Middle frontal gyrus (tissue), 1 donor: ENCODE results near the gene RAD51B.
"Not testable (repeated sequence)": the region's sequence is repeated elsewhere in the genome, so short reads cannot be mapped to it uniquely, and the experiment has no call there.

ENCODE experiments used
- DNase-seq: peaks from one replicate; pipeline ENCODE4 v3.0.0-alpha.2; 2015; ENCODE audit warnings: low spot score; ENCODE audit errors: extremely low spot score

RAD51B gene

GRCh38 chr14:68692916-68693771, 873.6 kb downstream of the RAD51B start:
- no peak for DNase-seq

- no peak for DNase-seq
These were observed 874.3 kb downstream of the RAD51B start for GRCh38 chr14:68693926-68694325.

GRCh38 chr14:68694516-68695235, 875.1 kb downstream of the RAD51B start:
- DNase-seq: no peak

GRCh38 chr14:68695326-68695768, 875.8 kb downstream of the RAD51B start:
- no peak for DNase-seq

- no peak for DNase-seq
These were observed 876.3 kb downstream of the RAD51B start for GRCh38 chr14:68695856-68696255.

- no peak for DNase-seq
These were observed 876.7 kb downstream of the RAD51B start for GRCh38 chr14:68696266-68696665.

- DNase-seq: no peak
These were observed 877.3 kb downstream of the RAD51B start for GRCh38 chr14:68696721-68697495.

- DNase-seq: not testable (repeated sequence)
These were observed 879.2 kb downstream of the RAD51B start for GRCh38 chr14:68698773-68699172.

GRCh38 chr14:68701001-68701741, 881.6 kb downstream of the RAD51B start:
- DNase-seq: no peak

GRCh38 chr14:68702135-68702534, 882.6 kb downstream of the RAD51B start:
- no peak for DNase-seq

GRCh38 chr14:68702578-68702977, 883.0 kb downstream of the RAD51B start:
- no peak for DNase-seq

- no peak for DNase-seq
These were observed 883.5 kb downstream of the RAD51B start for GRCh38 chr14:68703093-68703492.

GRCh38 chr14:68704736-68705720, 885.4 kb downstream of the RAD51B start:
- DNase-seq: no peak

- DNase-seq: no peak
These were observed 886.2 kb downstream of the RAD51B start for GRCh38 chr14:68705741-68706283.

GRCh38 chr14:68707482-68707881, 887.9 kb downstream of the RAD51B start:
- DNase-seq: no peak

GRCh38 chr14:68708343-68708742, 888.8 kb downstream of the RAD51B start:
- no peak for DNase-seq

GRCh38 chr14:68709007-68709406, 889.4 kb downstream of the RAD51B start:
- DNase-seq: no peak

- no peak for DNase-seq
These were observed 891.2 kb downstream of the RAD51B start for GRCh38 chr14:68710776-68711175.

GRCh38 chr14:68711561-68712309, 892.2 kb downstream of the RAD51B start:
- no peak for DNase-seq
